PC-3 (cell line): Measurements from ENCODE around the gene POMC.

Source experiments
- EZH2 ChIP-seq: fragments of 300-600 bp; sonication (generic); IDR thresholded peaks from one replicate; pipeline ENCODE4 v1.6.1; 2017; ENCODE audit warnings: antibody characterized with exemption, mild to moderate bottlenecking, low read length; ENCODE audit not compliant: unreplicated experiment
- TF ChIP-seq, protein P1 (sequence below): fragments of 300-600 bp; sonication (generic); conservative IDR thresholded peaks from 2 replicates; pipeline ENCODE4 v1.5.1; 2017; ENCODE audit warnings: antibody characterized with exemption, low read depth, mild to moderate bottlenecking, low read length

DNA sequence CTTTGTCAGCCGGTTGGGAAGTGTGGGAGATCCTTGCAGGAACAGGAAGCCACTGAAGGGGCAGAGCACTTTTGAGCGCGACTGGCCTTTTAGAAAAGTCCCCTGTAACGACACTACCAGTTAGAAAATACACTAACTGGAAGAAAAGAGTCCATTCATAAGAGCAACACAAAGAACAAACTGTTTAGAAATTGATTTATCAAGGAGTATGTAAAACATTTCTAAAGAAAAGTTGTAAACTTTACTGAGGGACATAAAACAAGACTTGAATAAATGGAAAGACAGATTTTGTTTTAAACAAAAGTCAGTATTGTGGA, 29.8 kb upstream of the POMC start:
- TF ChIP-seq, protein P1, sequence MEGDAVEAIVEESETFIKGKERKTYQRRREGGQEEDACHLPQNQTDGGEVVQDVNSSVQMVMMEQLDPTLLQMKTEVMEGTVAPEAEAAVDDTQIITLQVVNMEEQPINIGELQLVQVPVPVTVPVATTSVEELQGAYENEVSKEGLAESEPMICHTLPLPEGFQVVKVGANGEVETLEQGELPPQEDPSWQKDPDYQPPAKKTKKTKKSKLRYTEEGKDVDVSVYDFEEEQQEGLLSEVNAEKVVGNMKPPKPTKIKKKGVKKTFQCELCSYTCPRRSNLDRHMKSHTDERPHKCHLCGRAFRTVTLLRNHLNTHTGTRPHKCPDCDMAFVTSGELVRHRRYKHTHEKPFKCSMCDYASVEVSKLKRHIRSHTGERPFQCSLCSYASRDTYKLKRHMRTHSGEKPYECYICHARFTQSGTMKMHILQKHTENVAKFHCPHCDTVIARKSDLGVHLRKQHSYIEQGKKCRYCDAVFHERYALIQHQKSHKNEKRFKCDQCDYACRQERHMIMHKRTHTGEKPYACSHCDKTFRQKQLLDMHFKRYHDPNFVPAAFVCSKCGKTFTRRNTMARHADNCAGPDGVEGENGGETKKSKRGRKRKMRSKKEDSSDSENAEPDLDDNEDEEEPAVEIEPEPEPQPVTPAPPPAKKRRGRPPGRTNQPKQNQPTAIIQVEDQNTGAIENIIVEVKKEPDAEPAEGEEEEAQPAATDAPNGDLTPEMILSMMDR: no peak
- TF ChIP-seq EZH2: no peak
